ENCODE data around the gene CREBRF.
A peak's percentile ranks its signal among the peaks of the same experiment; 100 is the strongest.

CREBRF gene

DNA sequence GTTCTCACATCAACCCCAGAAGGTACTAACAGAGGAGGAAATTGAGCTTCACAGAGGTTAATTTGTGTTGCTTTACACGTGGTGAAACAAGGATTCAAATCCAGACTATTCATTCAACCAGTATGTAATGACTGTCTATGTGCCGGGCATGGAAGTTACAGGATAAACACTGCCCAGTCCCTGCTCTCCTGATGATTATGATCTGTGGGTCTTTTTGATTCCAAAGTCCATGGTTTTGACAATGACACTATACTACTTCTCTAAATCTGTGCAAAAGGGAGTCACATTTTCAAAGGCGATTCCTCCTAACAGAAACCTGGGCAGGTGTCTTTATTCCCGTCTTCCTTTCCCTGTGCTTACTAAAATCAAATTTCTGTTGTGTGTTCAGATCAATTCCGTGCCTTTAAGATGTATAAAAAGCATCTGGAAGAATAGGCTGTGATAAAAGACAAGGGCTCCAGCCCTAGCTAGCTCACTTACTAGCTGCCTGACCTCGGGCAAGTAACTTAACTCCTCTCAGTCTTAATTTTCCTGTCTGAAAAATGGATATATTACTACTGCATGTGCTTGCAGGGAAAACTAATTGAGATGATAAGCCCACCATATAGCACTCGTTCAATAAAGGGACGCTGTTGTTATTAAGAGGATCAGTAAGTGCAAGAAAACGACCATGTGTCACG lies 970 bp upstream of the CREBRF start:
- Histone ChIP-seq H3K4me1 (ENCODE audit: control insufficient read depth in 2 of 2, insufficient read depth in 1 of 2, low read depth in 1 of 2, low read length in 2 of 2) (peaks cover 2% of the 10 kb centered on the region in 2 donors), H2AK5ac (ENCODE audit: low read depth, low read length) (no peak overlapping the region), H4K91ac (ENCODE audit: low read depth, low read length, poor library complexity) (no peak overlapping the region), H3K4me3 (ENCODE audit: low read length in 2 of 2) (peak overlapping the region; percentile 81 to 82), H2AFZ (ENCODE audit: low read length) (peak overlapping the region; percentile 89), H3K14ac (ENCODE audit: low read length) (no peak overlapping the region), H2BK12ac (ENCODE audit: low read length) (no peak overlapping the region), H3K18ac (ENCODE audit: low read length) (no peak overlapping the region), H3K36me3 (replicated peaks in 1 of 2; ENCODE audit: control insufficient read depth in 2 of 2, insufficient read depth in 2 of 2, low read length in 2 of 2) (no peaks in the 10 kb centered on the region), H3K9me3 (replicated peaks in 1 of 2; ENCODE audit: control insufficient read depth in 2 of 2, insufficient read depth in 1 of 2, low read depth in 1 of 2, low read length in 2 of 2) (no peaks in the 10 kb centered on the region), H2BK15ac (ENCODE audit: low read length) (no peak overlapping the region), H2BK5ac (ENCODE audit: low read length) (no peak overlapping the region), H3K4me2 (ENCODE audit: insufficient read depth, low read length, poor library complexity, severe bottlenecking) (peak overlapping the region; percentile 63), H3K23ac (ENCODE audit: low read depth, low read length, poor library complexity) (no peak overlapping the region), H3K27me3 (ENCODE audit: control insufficient read depth in 3 of 3, insufficient read depth in 3 of 3, low read depth in 1 of 3, low read length in 3 of 3) (peaks cover 0 to 2% (median 1%) of the 10 kb centered on the region in 3 experiments), H3K79me1 (ENCODE audit: low read depth, low read length) (peaks cover 2% of the 10 kb centered on the region), H3K27ac (replicated peaks; ENCODE audit: low read length) (no peak overlapping the region), H2BK120ac (ENCODE audit: low read depth, low read length) (no peak overlapping the region), H3K9ac (ENCODE audit: low read depth, low read length, poor library complexity) (no peak overlapping the region), H3K4ac (ENCODE audit: low read length) (no peak overlapping the region), H4K8ac (ENCODE audit: low read depth, low read length) (no peak overlapping the region)
- no CpG with 5 or more reads among the region's 10 CpGs for WGBS, 2 donors (ENCODE audit: extremely low coverage in 2 of 2, insufficient read length in 2 of 2, insufficient replicate concordance in 1 of 2)
- DNase-seq (ENCODE audit: low spot score), result no peak

DNA sequence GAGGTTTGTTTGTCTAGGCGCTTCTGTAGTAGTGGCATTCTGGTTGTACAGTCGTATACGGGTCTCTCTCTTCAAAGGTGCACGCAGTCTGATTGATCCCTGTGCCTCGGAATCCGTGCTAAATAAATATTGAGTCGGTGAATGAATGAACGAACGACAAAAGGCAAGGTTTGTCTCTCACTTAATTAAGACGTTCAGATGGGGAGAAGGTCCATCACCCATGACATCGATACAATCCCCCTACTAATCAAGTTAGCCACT lies 500 bp upstream of the CREBRF start:
- no peak overlapping the region for H2BK12ac ChIP-seq (ENCODE audit: low read length)
- H2BK15ac ChIP-seq (ENCODE audit: low read length), result no peak overlapping the region
- H3K9me3 ChIP-seq (replicated peaks in 1 of 2; ENCODE audit: control insufficient read depth in 2 of 2, insufficient read depth in 1 of 2, low read depth in 1 of 2, low read length in 2 of 2), result no peaks in the 10 kb centered on the region
- H3K4me1 ChIP-seq (ENCODE audit: control insufficient read depth in 2 of 2, insufficient read depth in 1 of 2, low read depth in 1 of 2, low read length in 2 of 2), result peaks cover 2% of the 10 kb centered on the region in 2 donors
- H2BK5ac ChIP-seq (ENCODE audit: low read length), result no peak overlapping the region
- no peak overlapping the region for H4K91ac ChIP-seq (ENCODE audit: low read depth, low read length, poor library complexity)
- H3K36me3 ChIP-seq (replicated peaks in 1 of 2; ENCODE audit: control insufficient read depth in 2 of 2, insufficient read depth in 2 of 2, low read length in 2 of 2), result no peaks in the 10 kb centered on the region
- no peak overlapping the region for H3K14ac ChIP-seq (ENCODE audit: low read length)
- H3K79me1 ChIP-seq (ENCODE audit: low read depth, low read length), result peaks cover 2% of the 10 kb centered on the region
- DNase-seq (ENCODE audit: low spot score), result no peak
- no peak overlapping the region for H3K9ac ChIP-seq (ENCODE audit: low read depth, low read length, poor library complexity)
- H2BK120ac ChIP-seq (ENCODE audit: low read depth, low read length), result no peak overlapping the region
- H3K27me3 ChIP-seq (ENCODE audit: control insufficient read depth in 3 of 3, insufficient read depth in 3 of 3, low read depth in 1 of 3, low read length in 3 of 3), result peaks cover 0 to 2% (median 1%) of the 10 kb centered on the region in 3 experiments
- H3K27ac ChIP-seq (replicated peaks; ENCODE audit: low read length), result no peak overlapping the region
- H3K18ac ChIP-seq (ENCODE audit: low read length), result no peak overlapping the region
- WGBS, 2 donors (ENCODE audit: extremely low coverage in 2 of 2, insufficient read length in 2 of 2, insufficient replicate concordance in 1 of 2), result no CpG with 5 or more reads among the region's 11 CpGs
- H2AFZ ChIP-seq (ENCODE audit: low read length), result peak overlapping the region; percentile 89
- H2AK5ac ChIP-seq (ENCODE audit: low read depth, low read length), result no peak overlapping the region
- peak overlapping the region; percentile 81 to 82 for H3K4me3 ChIP-seq (ENCODE audit: low read length in 2 of 2)
- no peak overlapping the region for H3K4ac ChIP-seq (ENCODE audit: low read length)
- H3K4me2 ChIP-seq (ENCODE audit: insufficient read depth, low read length, poor library complexity, severe bottlenecking), result peak overlapping the region; percentile 63
- H3K23ac ChIP-seq (ENCODE audit: low read depth, low read length, poor library complexity), result no peak overlapping the region
- H4K8ac ChIP-seq (ENCODE audit: low read depth, low read length), result no peak overlapping the region

DNA sequence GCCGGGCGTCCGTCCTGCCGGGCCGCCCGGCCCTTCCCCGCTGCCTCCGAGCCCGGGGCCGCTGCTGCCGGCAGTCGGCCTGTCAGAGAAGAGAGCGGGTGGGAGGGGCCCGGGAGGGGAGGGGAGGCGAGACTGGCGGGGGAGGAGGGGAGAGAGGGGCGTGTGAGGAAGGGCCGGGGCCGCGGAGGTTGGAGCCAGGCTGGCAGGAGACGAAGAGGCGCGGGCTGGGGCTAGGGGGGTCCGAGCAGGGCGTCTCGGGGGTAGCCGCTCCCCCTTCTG lies 570 bp downstream of the CREBRF start:
- Histone ChIP-seq H4K91ac (ENCODE audit: low read depth, low read length, poor library complexity) (no peak overlapping the region), H3K79me1 (ENCODE audit: low read depth, low read length) (peaks cover 2% of the 10 kb centered on the region), H3K4me2 (ENCODE audit: insufficient read depth, low read length, poor library complexity, severe bottlenecking) (peak overlapping the region; percentile 66), H2BK15ac (ENCODE audit: low read length) (no peak overlapping the region), H3K18ac (ENCODE audit: low read length) (peak overlapping the region; percentile 89), H4K8ac (ENCODE audit: low read depth, low read length) (no peak overlapping the region), H3K9me3 (replicated peaks in 1 of 2; ENCODE audit: control insufficient read depth in 2 of 2, insufficient read depth in 1 of 2, low read depth in 1 of 2, low read length in 2 of 2) (no peaks in the 10 kb centered on the region), H3K27me3 (ENCODE audit: control insufficient read depth in 3 of 3, insufficient read depth in 3 of 3, low read depth in 1 of 3, low read length in 3 of 3) (peaks cover 0 to 2% (median 1%) of the 10 kb centered on the region in 3 experiments), H3K27ac (replicated peaks; ENCODE audit: low read length) (no peak overlapping the region), H3K9ac (ENCODE audit: low read depth, low read length, poor library complexity) (peak overlapping the region; percentile 90), H2BK12ac (ENCODE audit: low read length) (no peak overlapping the region), H2AFZ (ENCODE audit: low read length) (peak overlapping the region; percentile 89), H2AK5ac (ENCODE audit: low read depth, low read length) (no peak overlapping the region), H3K23ac (ENCODE audit: low read depth, low read length, poor library complexity) (no peak overlapping the region), H3K4me3 (ENCODE audit: low read length in 2 of 2) (peak overlapping the region; percentile 81 to 87), H3K4ac (ENCODE audit: low read length) (no peak overlapping the region), H2BK5ac (ENCODE audit: low read length) (peak overlapping the region; percentile 53), H3K4me1 (ENCODE audit: control insufficient read depth in 2 of 2, insufficient read depth in 1 of 2, low read depth in 1 of 2, low read length in 2 of 2) (peaks cover 2% of the 10 kb centered on the region in 2 donors), H2BK120ac (ENCODE audit: low read depth, low read length) (no peak overlapping the region), H3K36me3 (replicated peaks in 1 of 2; ENCODE audit: control insufficient read depth in 2 of 2, insufficient read depth in 2 of 2, low read length in 2 of 2) (no peaks in the 10 kb centered on the region), H3K14ac (ENCODE audit: low read length) (no peak overlapping the region)
- whole genome bisulfite sequencing, 2 donors (ENCODE audit: extremely low coverage in 2 of 2, insufficient read length in 2 of 2, insufficient replicate concordance in 1 of 2), result no CpG with 5 or more reads among the region's 27 CpGs
- DNase-seq (ENCODE audit: low spot score), result no peak

DNA sequence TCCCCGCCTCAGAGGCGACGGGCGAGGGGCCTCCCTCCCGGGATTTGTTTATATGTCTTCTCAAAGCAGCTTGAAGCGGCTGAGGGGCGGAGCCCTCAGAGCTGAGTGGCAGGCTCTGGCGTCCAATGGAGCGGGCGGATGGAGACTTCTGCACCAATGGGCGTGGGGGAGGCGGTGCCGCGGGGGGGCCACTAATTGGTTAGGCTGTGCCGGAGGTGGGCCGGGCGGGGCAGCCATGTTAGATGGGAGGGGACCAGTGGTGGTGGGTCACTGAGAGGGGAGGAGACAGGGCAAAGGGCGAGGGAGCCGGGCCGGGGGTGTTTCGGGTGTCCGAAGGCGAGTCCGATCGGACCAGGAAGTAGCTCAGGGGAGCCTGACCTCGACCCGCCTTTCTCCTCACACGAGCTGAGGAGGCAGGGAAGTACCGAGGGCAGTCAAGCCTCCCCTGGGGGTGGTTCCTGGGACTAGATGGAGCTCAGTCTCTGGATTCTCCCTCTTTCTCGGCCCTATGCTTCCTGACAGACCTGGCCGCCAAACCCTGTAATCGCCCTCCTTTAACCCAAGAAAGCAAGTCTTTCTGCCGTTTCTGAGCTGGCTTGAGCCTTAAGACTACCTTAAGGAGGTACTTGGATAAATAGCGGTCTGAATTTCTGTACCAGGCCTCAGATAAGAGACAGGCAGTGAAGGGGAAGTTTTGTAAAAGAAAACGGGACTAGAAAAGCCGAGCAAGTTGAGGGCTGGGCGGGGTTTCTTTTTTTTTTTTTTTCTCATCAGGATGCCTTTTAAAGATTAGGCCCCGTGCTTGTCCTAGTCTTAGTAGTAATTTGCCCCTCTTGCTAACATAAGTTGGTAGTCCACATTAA lies 1.1 kb downstream of the CREBRF start:
- Histone ChIP-seq H3K14ac (ENCODE audit: low read length) (no peak overlapping the region), H3K4me1 (ENCODE audit: control insufficient read depth in 2 of 2, insufficient read depth in 1 of 2, low read depth in 1 of 2, low read length in 2 of 2) (peaks cover 2% of the 10 kb centered on the region in 2 donors), H3K9me3 (replicated peaks in 1 of 2; ENCODE audit: control insufficient read depth in 2 of 2, insufficient read depth in 1 of 2, low read depth in 1 of 2, low read length in 2 of 2) (no peaks in the 10 kb centered on the region), H4K8ac (ENCODE audit: low read depth, low read length) (no peak overlapping the region), H3K27me3 (ENCODE audit: control insufficient read depth in 3 of 3, insufficient read depth in 3 of 3, low read depth in 1 of 3, low read length in 3 of 3) (peaks cover 0 to 1% (median 0%) of the 10 kb centered on the region in 3 experiments), H3K4me2 (ENCODE audit: insufficient read depth, low read length, poor library complexity, severe bottlenecking) (peak overlapping the region; percentile 66), H3K23ac (ENCODE audit: low read depth, low read length, poor library complexity) (peak overlapping the region; percentile 95), H3K27ac (replicated peaks; ENCODE audit: low read length) (peak overlapping the region; percentile 86), H2AFZ (ENCODE audit: low read length) (peak overlapping the region; percentile 89), H3K18ac (ENCODE audit: low read length) (peak overlapping the region; percentile 85), H3K36me3 (replicated peaks in 1 of 2; ENCODE audit: control insufficient read depth in 2 of 2, insufficient read depth in 2 of 2, low read length in 2 of 2) (no peaks in the 10 kb centered on the region), H3K79me1 (ENCODE audit: low read depth, low read length) (peaks cover 2% of the 10 kb centered on the region), H2BK12ac (ENCODE audit: low read length) (no peak overlapping the region), H3K4me3 (ENCODE audit: low read length in 2 of 2) (peak overlapping the region; percentile 81 to 88), H2BK15ac (ENCODE audit: low read length) (no peak overlapping the region), H3K9ac (ENCODE audit: low read depth, low read length, poor library complexity) (peak overlapping the region; percentile 90), H2BK5ac (ENCODE audit: low read length) (peak overlapping the region; percentile 53), H2BK120ac (ENCODE audit: low read depth, low read length) (no peak overlapping the region), H3K4ac (ENCODE audit: low read length) (no peak overlapping the region), H4K91ac (ENCODE audit: low read depth, low read length, poor library complexity) (no peak overlapping the region), H2AK5ac (ENCODE audit: low read depth, low read length) (no peak overlapping the region)
- WGBS, 2 donors (ENCODE audit: extremely low coverage in 2 of 2, insufficient read length in 2 of 2, insufficient replicate concordance in 1 of 2), result no CpG with 5 or more reads among the region's 38 CpGs
- peak; percentile 98 for DNase-seq (ENCODE audit: low spot score)
